Jurkat, Clone E6-1 (cell line): ENCODE data around the gene TACC3.

Experiments
- DNase-seq: peaks from one replicate; pipeline ENCODE4 v3.0.0-alpha.2; 2011; ENCODE audit warnings: low read depth, low spot score
- H3K4me3 ChIP-seq: 2 replicates; pipeline ENCODE4 v1.5.1; 2011; ENCODE audit warnings: mild to moderate bottlenecking, low read length, control low read depth, moderate library complexity

TACC3 gene

GRCh38 chr4:1718095-1718850 lies 3.0 kb upstream of the TACC3 start:
- no peak for DNase-seq
- H3K4me3 ChIP-seq: no peak overlapping the region

- H3K4me3 ChIP-seq: peak overlapping the region; percentile 81
- DNase-seq: no peak
Observed at GRCh38 chr4:1720163-1720983, 948 bp upstream of the TACC3 start.

GRCh38 chr4:1721666-1722550 lies 587 bp downstream of the TACC3 start:
- H3K4me3 ChIP-seq: peak overlapping the region; percentile 91
- no peak for DNase-seq

GRCh38 chr4:1722551-1723118 lies 1.3 kb downstream of the TACC3 start:
- peak overlapping the region; percentile 91 for H3K4me3 ChIP-seq
- no peak for DNase-seq

GRCh38 chr4:1723131-1723801 lies 1.9 kb downstream of the TACC3 start:
- H3K4me3 ChIP-seq: peak overlapping the region; percentile 91
- no peak for DNase-seq

GRCh38 chr4:1725521-1725920 lies 4.2 kb downstream of the TACC3 start:
- DNase-seq: no peak
- H3K4me3 ChIP-seq: no peak overlapping the region

- peak; percentile 79 for DNase-seq
Observed at GRCh38 chr4:1726146-1726934, 5.0 kb downstream of the TACC3 start.

GRCh38 chr4:1727117-1728031 lies 6.1 kb downstream of the TACC3 start:
- H3K4me3 ChIP-seq: no peak overlapping the region
- no peak for DNase-seq

More at GRCh38 chr4:1726146-1726934, 5.0 kb downstream of the TACC3 start:
- H3K4me3 ChIP-seq: no peak overlapping the region

- no peak for DNase-seq
- H3K4me3 ChIP-seq: no peak overlapping the region
Observed at GRCh38 chr4:1728061-1728980, 7.0 kb downstream of the TACC3 start.

- H3K4me3 ChIP-seq: no peak overlapping the region
- no peak for DNase-seq
Observed at GRCh38 chr4:1730532-1731135, 9.3 kb downstream of the TACC3 start.

- DNase-seq: no peak
- no peak overlapping the region for H3K4me3 ChIP-seq
Observed at GRCh38 chr4:1731180-1731579, 9.9 kb downstream of the TACC3 start.

- H3K4me3 ChIP-seq: no peak overlapping the region
- no peak for DNase-seq
Observed at GRCh38 chr4:1732911-1733310, 11.6 kb downstream of the TACC3 start.

GRCh38 chr4:1735215-1735614 lies 13.9 kb downstream of the TACC3 start:
- no peak overlapping the region for H3K4me3 ChIP-seq

GRCh38 chr4:1736812-1737211 lies 15.5 kb downstream of the TACC3 start:
- no peak for DNase-seq
- H3K4me3 ChIP-seq: no peak overlapping the region

More at GRCh38 chr4:1735215-1735614, 13.9 kb downstream of the TACC3 start:
- DNase-seq: no peak

GRCh38 chr4:1737666-1738065 lies 16.3 kb downstream of the TACC3 start:
- no peak for DNase-seq
- H3K4me3 ChIP-seq: no peak overlapping the region
